ENCODE data around the gene GRAMD1C.
"Not testable (repeated sequence)": the region's sequence is repeated elsewhere in the genome, so short reads cannot be mapped to it uniquely, and the experiment has no call there.

- not testable (repeated sequence) for TF ChIP-seq EZH2 (optimal IDR thresholded peaks at IDR 0.05; ENCODE audit: low read depth, low read length); CTCF (IDR thresholded peaks at IDR 0.05; ENCODE audit: low read length)
Observed at GRCh38 chr3:113850391-113850790, 11.8 kb downstream of the GRAMD1C start.

Data from MM.1S (cell line).